OCI-LY7 (cell line): ENCODE measurements around the gene SKP1. TPM values are rescaled to one million over a fixed set of nuclear protein-coding genes. Genes with fewer than 3 reads are reported as not detected.
A peak's percentile ranks its signal among the peaks of the same experiment; 100 is the strongest.

Experiments
- BruUV-seq: library from RNA; stranded (reverse); fragments of 400-500 nt; replicated peaks from 2 replicates; lab custom pipeline; 2021; lab: Mats Ljungman, UMichigan
- CTCF ChIA-PET: fragments of 300-600 bp; sonication (Branson Sonifier 250); formaldehyde crosslinking; loops from one replicate; lab custom pipeline; 2022; ENCODE audit warnings: antibody characterized with exemption; ENCODE audit not compliant: unreplicated experiment; lab: Charles Lee
- POLR2A ChIA-PET: fragments of 300-600 bp; sonication (Branson Sonifier 250); formaldehyde crosslinking; loops from one replicate; lab custom pipeline; 2022; ENCODE audit warnings: antibody characterized with exemption; lab: Charles Lee
- DNase-seq: peaks from one replicate; pipeline ENCODE4 v3.0.0-alpha.2; 2015; ENCODE audit warnings: low spot score
- H2AFZ ChIP-seq: fragments of 200-600 bp; sonication (generic), shearing (Covaris generic); 2 replicates; pipeline ENCODE4 v1.6.1; 2014; ENCODE audit warnings: mild to moderate bottlenecking, antibody characterized with exemption, low read length, moderate library complexity
- H3K27ac ChIP-seq: fragments of 200-600 bp; sonication (generic); 2 replicates; pipeline ENCODE4 v1.5.1; 2014; ENCODE audit warnings: mixed run types, low read depth, mild to moderate bottlenecking, moderate library complexity, low read length, inconsistent platforms; ENCODE audit not compliant: poor library complexity, severe bottlenecking
- H3K36me3 ChIP-seq: fragments of 200-600 bp; sonication (generic); 2 replicates; pipeline ENCODE4 v1.6.1; 2014; ENCODE audit warnings: mild to moderate bottlenecking, antibody characterized with exemption, low read length, moderate library complexity, mixed read lengths; ENCODE audit not compliant: insufficient read depth
- H3K4me1 ChIP-seq: fragments of 200-600 bp; sonication (generic); 2 replicates; pipeline ENCODE4 v1.5.1; 2014; ENCODE audit warnings: mild to moderate bottlenecking, low read length; ENCODE audit not compliant: insufficient read depth, poor library complexity, severe bottlenecking
- H3K4me2 ChIP-seq: fragments of 200-600 bp; sonication (generic); 2 replicates; pipeline ENCODE4 v1.6.1; 2014; ENCODE audit warnings: mild to moderate bottlenecking, low read length
- H3K4me3 ChIP-seq: fragments of 200-600 bp; sonication (generic); 2 replicates; pipeline ENCODE4 v1.5.1; 2014; ENCODE audit warnings: mild to moderate bottlenecking, low read depth, low read length; ENCODE audit not compliant: poor library complexity, severe bottlenecking
- H3K79me2 ChIP-seq: fragments of 200-600 bp; sonication (generic); 2 replicates; pipeline ENCODE4 v1.6.1; 2016; ENCODE audit warnings: low read depth, mild to moderate bottlenecking, low read length, moderate library complexity, mixed read lengths; ENCODE audit not compliant: insufficient read depth
- H3K9me2 ChIP-seq: fragments of 200-600 bp; sonication (generic); 2 replicates; pipeline ENCODE4 v1.6.1; 2016; ENCODE audit warnings: mild to moderate bottlenecking, low read length, mixed read lengths; ENCODE audit not compliant: insufficient read depth
- H3K9me3 ChIP-seq: fragments of 200-600 bp; sonication (generic); 2 replicates; pipeline ENCODE4 v1.6.1; 2014; ENCODE audit warnings: mild to moderate bottlenecking, mixed run types, low read length, mixed read lengths
- H4K20me1 ChIP-seq: fragments of 200-600 bp; sonication (generic); 2 replicates; pipeline ENCODE4 v1.6.1; 2014; ENCODE audit warnings: mild to moderate bottlenecking, antibody characterized with exemption, low read length, moderate library complexity, mixed read lengths; ENCODE audit not compliant: insufficient read depth
- CTCF ChIP-seq: fragments of 200-600 bp; sonication (generic); conservative IDR thresholded peaks from 2 replicates; pipeline ENCODE4 v1.5.1; 2014; ENCODE audit warnings: mild to moderate bottlenecking, antibody characterized with exemption, low read length, moderate library complexity, mixed read lengths
- EZH2phosphoT487 ChIP-seq: fragments of 200-600 bp; sonication (generic); IDR thresholded peaks from 2 replicates; pipeline ENCODE4 v1.6.1; 2018; ENCODE audit warnings: low read depth, borderline replicate concordance, mild to moderate bottlenecking, mixed run types, antibody characterized with exemption, low read length, moderate library complexity, mixed read lengths
- intact Hi-C: fragments of 100-400 bp; cut with micrococcal nuclease; formaldehyde crosslinking; loops from one replicate; pipeline ENCODE4 v1.10.0; 2022; ENCODE audit not compliant: unreplicated experiment
- total RNA-seq, 2 experiments: library from RNA; depleted of rRNA in 1 of 2; stranded (reverse); fragments of >200 nt in 1 of 2; shearing (Covaris generic) in 1 of 2; gene quantifications; 2 replicates each; pipeline ENCODE4 v1.2.3, GENCODE V29; 2014 to 2022

The SKP1 gene
- total RNA-seq, 2 experiments from 2014 or later, result 129 to 204 TPM

GRCh38 chr5:134127376-134127861 lies 49.3 kb downstream of the SKP1 start:
- H3K27ac ChIP-seq, result no peak overlapping the region
- intact Hi-C loops, result no loop called here
- H3K36me3 ChIP-seq, result no peaks in the 10 kb centered on the region
- TF ChIP-seq CTCF, result no peak
- no peak for TF ChIP-seq EZH2phosphoT487
- ChIA-PET POLR2A (no interaction called here), CTCF (no interaction called here)
- H3K79me2 ChIP-seq, result no peaks in the 10 kb centered on the region
- no peak overlapping the region for H2AFZ ChIP-seq
- H3K4me3 ChIP-seq, result no peak overlapping the region
- no TSS peak for BruUV-seq
- H3K9me2 ChIP-seq, result no peaks in the 10 kb centered on the region
- H4K20me1 ChIP-seq, result no peaks in the 10 kb centered on the region
- DNase-seq, result peak; percentile 36
- no peak overlapping the region for H3K4me2 ChIP-seq
- peaks cover 22% of the 10 kb centered on the region for H3K4me1 ChIP-seq
- no peaks in the 10 kb centered on the region for H3K9me3 ChIP-seq

- Histone ChIP-seq H3K4me2 (no peak overlapping the region), H3K9me3 (no peaks in the 10 kb centered on the region), H3K79me2 (no peaks in the 10 kb centered on the region), H3K4me1 (peaks cover 25% of the 10 kb centered on the region), H3K4me3 (no peak overlapping the region), H2AFZ (no peak overlapping the region), H3K9me2 (no peaks in the 10 kb centered on the region), H3K36me3 (no peaks in the 10 kb centered on the region), H4K20me1 (no peaks in the 10 kb centered on the region), H3K27ac (no peak overlapping the region)
- TF ChIP-seq CTCF (no peak), EZH2phosphoT487 (no peak)
- intact Hi-C loops, result no loop called here
- no peak for DNase-seq
- POLR2A ChIA-PET, result interaction anchor here (0.5 to 1.1 kb wide), 4 partner anchors 9 to 250 kb away, joined by 3 to 7 read pairs (median 4); no protein-coding TSS in a partner anchor
- no TSS peak for BruUV-seq
- CTCF ChIA-PET, result no interaction called here
These were observed 51.4 kb downstream of the SKP1 start for GRCh38 chr5:134125039-134126015.
